Measurements from ENCODE around the gene CES4A. TPM values are rescaled to one million over a fixed set of nuclear protein-coding genes. Genes with fewer than 3 reads are reported as not detected.
A peak's percentile ranks its signal among the peaks of the same experiment; 100 is the strongest.

The CES4A gene
- total and polyA plus RNA-seq, 2 of the 13 experiments (the other 11 are each of a cell fraction or from before 2014, with no cell fraction given): 0.09 to 0.17 TPM

GRCh38 chr16:66949472-66949871, 38.9 kb upstream of the CES4A start (continued):
- no peak; the same call in 1 of the 2 replicates for TF ChIP-seq UBTF (CRISPR knock-in tag; IDR thresholded peaks at IDR 0.05)
- no peak for TF ChIP-seq TEF (CRISPR knock-in tag; IDR thresholded peaks at IDR 0.05)
- 0 out of 2 replicates have a peak, but pooled peaks have one; percentile 20 for TF ChIP-seq SP4 (CRISPR knock-in tag; IDR thresholded peaks at IDR 0.05)
- no peak for TF ChIP-seq JARID2 (CRISPR knock-in tag; IDR thresholded peaks at IDR 0.05; ENCODE audit: insufficient replicate concordance)
- TF ChIP-seq RELA (CRISPR knock-in tag; IDR thresholded peaks at IDR 0.05): no peak
- TF ChIP-seq, protein P1, sequence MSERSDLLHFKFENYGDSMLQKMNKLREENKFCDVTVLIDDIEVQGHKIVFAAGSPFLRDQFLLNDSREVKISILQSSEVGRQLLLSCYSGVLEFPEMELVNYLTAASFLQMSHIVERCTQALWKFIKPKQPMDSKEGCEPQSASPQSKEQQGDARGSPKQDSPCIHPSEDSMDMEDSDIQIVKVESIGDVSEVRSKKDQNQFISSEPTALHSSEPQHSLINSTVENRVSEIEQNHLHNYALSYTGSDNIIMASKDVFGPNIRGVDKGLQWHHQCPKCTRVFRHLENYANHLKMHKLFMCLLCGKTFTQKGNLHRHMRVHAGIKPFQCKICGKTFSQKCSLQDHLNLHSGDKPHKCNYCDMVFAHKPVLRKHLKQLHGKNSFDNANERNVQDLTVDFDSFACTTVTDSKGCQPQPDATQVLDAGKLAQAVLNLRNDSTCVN (CRISPR knock-in tag; IDR thresholded peaks at IDR 0.05; ENCODE audit: borderline replicate concordance): no peak
- no peak for TF ChIP-seq ISX (CRISPR knock-in tag; conservative IDR thresholded peaks at IDR 0.05)
- no peak for TF ChIP-seq ZNF33A (CRISPR knock-in tag; IDR thresholded peaks at IDR 0.05; ENCODE audit: borderline replicate concordance)

- CTCF ChIA-PET (ENCODE audit: low intra/inter-chr PET ratio, low total read pairs): interaction anchor here (1.1 kb wide), 1 partner anchor 27 kb away, joined by 3 read pairs; no protein-coding TSS in a partner anchor
- intact Hi-C loops (cut with micrococcal nuclease; ENCODE audit: unreplicated experiment): loop anchor here (10.0 kb wide), 1 partner anchor 64 kb away; no protein-coding TSS in a partner anchor
- FAIRE-seq (no peak), ATAC-seq (no peak), DNase-seq (ENCODE audit: low spot score) (no peak)
- in situ Hi-C loops (cut with HindIII; ENCODE audit: extremely low pct_ligation_motif_present, low pct_unique_long_range_greater_than_20kb): no loop called here
- H4K20me1 ChIP-seq (ENCODE audit: insufficient read depth, low read length): no peaks in the 10 kb centered on the region
- H3K4me2 ChIP-seq (ENCODE audit: low read depth, low read length): no peak overlapping the region
- no peaks in the 10 kb centered on the region for H3K79me2 ChIP-seq (ENCODE audit: insufficient read depth, low read length)
- H3K4me3 ChIP-seq (replicated peaks in 1 of 3; ENCODE audit: insufficient read depth in 1 of 3, low read depth in 2 of 3, low read length in 3 of 3): no peak overlapping the region
- peaks cover 4 to 24% of the 10 kb centered on the region in 2 experiments; a peak in 4 of 5 replicates for H3K27me3 ChIP-seq (ENCODE audit: control insufficient read depth in 1 of 2, insufficient read depth in 2 of 2, low read length in 2 of 2)
- H3K9ac ChIP-seq (ENCODE audit: insufficient read depth, low read depth, low read length): no peak overlapping the region
- no peak overlapping the region for H2AFZ ChIP-seq (ENCODE audit: low read length)
- BruUV-seq (replicated peaks): no TSS peak
- WGBS (ENCODE audit: low lambda C conversion rate): 71% methylated on average over 2 of the region's 2 CpGs
- no peak overlapping the region for H3K27ac ChIP-seq (ENCODE audit: extremely low read length, insufficient read depth, low read length)
- H3K9me3 ChIP-seq (ENCODE audit: low read length): 0 out of 2 replicates have a peak, but pooled peaks cover 5% of the 10 kb centered on the region
- no peaks in the 10 kb centered on the region for H3K36me3 ChIP-seq (replicated peaks in 1 of 2; ENCODE audit: control insufficient read depth in 1 of 2, insufficient read depth in 2 of 2, low read length in 2 of 2)
- POLR2A ChIA-PET: no interaction called here
- H3K4me1 ChIP-seq (ENCODE audit: insufficient read depth, low read length): peaks cover 63% of the 10 kb centered on the region
- no peak for TF ChIP-seq ZNF207 (IDR thresholded peaks at IDR 0.05; ENCODE audit: borderline replicate concordance)
- TF ChIP-seq DNMT3B (CRISPR knock-in tag; conservative IDR thresholded peaks at IDR 0.05): no peak
- TF ChIP-seq SNAI1 (CRISPR knock-in tag; IDR thresholded peaks at IDR 0.05; ENCODE audit: borderline replicate concordance): no peak
- peak; percentile 92 for TF ChIP-seq ZNF768 (CRISPR knock-in tag; IDR thresholded peaks at IDR 0.05)
These were observed 38.0 kb upstream of the CES4A start for GRCh38 chr16:66950437-66950836.
